Fibroblast of the conjunctiva (primary cell): ENCODE measurements around the gene PSMG4.

Experiments
- DNase-seq: peaks from one replicate; pipeline ENCODE4 v3.0.0-alpha.2; 2010; ENCODE audit warnings: low read depth

The PSMG4 gene

GRCh38 chr6:3258720-3259490 is at the start of gene PSMG4:
TSS of gene PSMG4 (plus strand) at chr6:3258947. CDS start at chr6:3259023, 76 bp downstream.
- DNase-seq: peak; percentile 71

GRCh38 chr6:3209114-3210023 is 49.4 kb upstream of the PSMG4 start:
- DNase-seq: peak; percentile 91

- DNase-seq: no peak
These were observed 48.6 kb upstream of the PSMG4 start for GRCh38 chr6:3210024-3210610.

- no peak for DNase-seq
These were observed 47.1 kb upstream of the PSMG4 start for GRCh38 chr6:3211681-3212080.

- no peak for DNase-seq
These were observed 46.5 kb upstream of the PSMG4 start for GRCh38 chr6:3212261-3212660.

- DNase-seq: no peak
These were observed 45.4 kb upstream of the PSMG4 start for GRCh38 chr6:3213334-3213695.

GRCh38 chr6:3214898-3215297 is 43.8 kb upstream of the PSMG4 start:
- no peak for DNase-seq

GRCh38 chr6:3217286-3217685 is 41.5 kb upstream of the PSMG4 start:
- no peak for DNase-seq

- DNase-seq: no peak
These were observed 40.5 kb upstream of the PSMG4 start for GRCh38 chr6:3218266-3218665.

GRCh38 chr6:3220366-3220765 is 38.4 kb upstream of the PSMG4 start:
- DNase-seq: no peak

GRCh38 chr6:3221578-3221977 is 37.2 kb upstream of the PSMG4 start:
- DNase-seq: no peak

- no peak for DNase-seq
These were observed 36.2 kb upstream of the PSMG4 start for GRCh38 chr6:3222506-3223038.

GRCh38 chr6:3226042-3226441 is 32.7 kb upstream of the PSMG4 start:
- DNase-seq: no peak

GRCh38 chr6:3226481-3227362 is 32.0 kb upstream of the PSMG4 start:
- DNase-seq: no peak

- no peak for DNase-seq
These were observed 31.2 kb upstream of the PSMG4 start, which contains the start of gene TUBB2B for GRCh38 chr6:3227363-3228045. TSS of gene TUBB2B (minus strand) at chr6:3227653. CDS start at chr6:3227543, 110 bp downstream.

GRCh38 chr6:3228046-3228671 is 30.6 kb upstream of the PSMG4 start:
- no peak for DNase-seq

- no peak for DNase-seq
These were observed 29.8 kb upstream of the PSMG4 start for GRCh38 chr6:3228771-3229565.

GRCh38 chr6:3229566-3230178 is 29.1 kb upstream of the PSMG4 start:
- no peak for DNase-seq

- DNase-seq: no peak
These were observed 28.4 kb upstream of the PSMG4 start for GRCh38 chr6:3230256-3230882.
